Measurements from ENCODE around the gene HEMGN. TPM values are rescaled to one million over a fixed set of nuclear protein-coding genes. Genes with fewer than 3 reads are reported as not detected.
"Not testable (repeated sequence)": the region's sequence is repeated elsewhere in the genome, so short reads cannot be mapped to it uniquely, and the experiment has no call there.

HEMGN gene
- total RNA-seq, 4 donors from 2014 or later, result 0.19 to 1.1 (median 0.44) TPM; not detected in 1

- ATAC-seq (ENCODE audit: low FRiP score) (no peak), DNase-seq (ENCODE audit: low spot score) (no peak)
- TF ChIP-seq CTCF (IDR thresholded peaks at IDR 0.05), result no peak
Measured at GRCh38 chr9:97978371-97979130, 40.6 kb upstream of the HEMGN start.

GRCh38 chr9:97976633-97977032 lies 38.7 kb upstream of the HEMGN start:
- not testable (repeated sequence) for ATAC-seq (ENCODE audit: low FRiP score); DNase-seq (ENCODE audit: low spot score)

GRCh38 chr9:97975376-97975775 lies 37.4 kb upstream of the HEMGN start:
- ATAC-seq (ENCODE audit: low FRiP score) (no peak), DNase-seq (ENCODE audit: low spot score) (no peak)
- TF ChIP-seq CTCF (IDR thresholded peaks at IDR 0.05), result no peak

- TF ChIP-seq CTCF (IDR thresholded peaks at IDR 0.05), result no peak
Measured at GRCh38 chr9:97972753-97973152, 34.8 kb upstream of the HEMGN start.

GRCh38 chr9:97970165-97970564 lies 32.2 kb upstream of the HEMGN start:
- no peak for TF ChIP-seq CTCF (IDR thresholded peaks at IDR 0.05)
- ATAC-seq (ENCODE audit: low FRiP score) (no peak), DNase-seq (ENCODE audit: low spot score) (no peak)

More at GRCh38 chr9:97972753-97973152, 34.8 kb upstream of the HEMGN start:
- DNase-seq (ENCODE audit: low spot score) (no peak), ATAC-seq (ENCODE audit: low FRiP score) (no peak)

- no peak for TF ChIP-seq CTCF (IDR thresholded peaks at IDR 0.05)
- ATAC-seq (ENCODE audit: low FRiP score) (no peak), DNase-seq (ENCODE audit: low spot score) (no peak)
Measured at GRCh38 chr9:97969014-97969413, 31.0 kb upstream of the HEMGN start.

GRCh38 chr9:97966493-97966892 lies 28.5 kb upstream of the HEMGN start:
- no peak for DNase-seq (ENCODE audit: low spot score)

More at GRCh38 chr9:97966493-97966892, 28.5 kb upstream of the HEMGN start:
- TF ChIP-seq CTCF (IDR thresholded peaks at IDR 0.05), result no peak
- ATAC-seq (ENCODE audit: low FRiP score), result no peak

Data from omental fat pad (tissue), 4 donors.